CD4-positive, alpha-beta T cell treated with Interleukin-21 for 1 hour (primary cell): ENCODE data around the gene FBXL3.
A peak's percentile ranks its signal among the peaks of the same experiment; 100 is the strongest.
"Not testable (repeated sequence)": the region's sequence is repeated elsewhere in the genome, so short reads cannot be mapped to it uniquely, and the experiment has no call there.

Source experiments
- DNase-seq: peaks from one replicate; pipeline ENCODE4 v3.0.0-alpha.2; 2020

FBXL3 gene

GRCh38 chr13:76980075-76980718 is 46.8 kb downstream of the FBXL3 start:
- peak; percentile 81 for DNase-seq

GRCh38 chr13:76976929-76977328 is 50.0 kb downstream of the FBXL3 start:
- DNase-seq = no peak

- DNase-seq = peak; percentile 38
Observed at GRCh38 chr13:76976490-76976889, 50.5 kb downstream of the FBXL3 start.

GRCh38 chr13:76975863-76976262 is 51.1 kb downstream of the FBXL3 start:
- DNase-seq = no peak

- DNase-seq = no peak
Observed at GRCh38 chr13:76974618-76974975, 52.4 kb downstream of the FBXL3 start.

- no peak for DNase-seq
Observed at GRCh38 chr13:76973920-76974617, 52.9 kb downstream of the FBXL3 start.

- no peak for DNase-seq
Observed at GRCh38 chr13:76971851-76972829, 54.8 kb downstream of the FBXL3 start.

GRCh38 chr13:76971215-76971614 is 55.7 kb downstream of the FBXL3 start:
- DNase-seq = no peak

- DNase-seq = no peak
Observed at GRCh38 chr13:76969488-76970365, 57.2 kb downstream of the FBXL3 start.

GRCh38 chr13:76968041-76968440 is 58.9 kb downstream of the FBXL3 start:
- DNase-seq = no peak

- no peak for DNase-seq
Observed at GRCh38 chr13:76967031-76967430, 59.9 kb downstream of the FBXL3 start.

GRCh38 chr13:76965759-76966421 is 61.1 kb downstream of the FBXL3 start:
- DNase-seq = no peak

- not testable (repeated sequence) for DNase-seq
Observed at GRCh38 chr13:76959734-76960133, 67.2 kb downstream of the FBXL3 start.

- no peak for DNase-seq
Observed at GRCh38 chr13:76958841-76959432, 68.0 kb downstream of the FBXL3 start.

- DNase-seq = no peak
Observed at GRCh38 chr13:76955661-76956060, 71.3 kb downstream of the FBXL3 start.
